MCF 10A (cell line): Measurements from ENCODE around the gene GRID1. TPM values are rescaled to one million over a fixed set of nuclear protein-coding genes. Genes with fewer than 3 reads are reported as not detected.

Experiments
- BruUV-seq: library from RNA; stranded (reverse); fragments of 400-500 nt; replicated peaks from 2 replicates; lab custom pipeline; 2021; lab: Mats Ljungman, UMichigan
- CTCF ChIA-PET: fragments of 300-600 bp; sonication (Branson Sonifier 250); formaldehyde crosslinking; extraction: SDS; loops from one replicate; lab custom pipeline; 2021; ENCODE audit warnings: antibody characterized with exemption, inconsistent platforms; lab: Yijun Ruan, JAX
- POLR2A ChIA-PET: fragments of 300-600, 350-650 bp; sonication (Branson Sonifier 250); formaldehyde crosslinking; extraction: SDS; loops from one replicate; lab custom pipeline; 2020; ENCODE audit warnings: antibody characterized with exemption, inconsistent platforms; lab: Yijun Ruan, JAX
- DNase-seq: peaks from one replicate; pipeline ENCODE4 v3.0.0-alpha.2; 2018; ENCODE audit not compliant: unreplicated experiment
- H3K27ac Mint-ChIP-seq: one replicate; pipeline ENCODE4 v1.8.0; 2022; ENCODE audit warnings: mild to moderate bottlenecking, low read depth, mixed read lengths; ENCODE audit not compliant: unreplicated experiment
- H3K27me3 Mint-ChIP-seq: one replicate; pipeline ENCODE4 v1.8.0; 2022; ENCODE audit warnings: mixed read lengths; ENCODE audit not compliant: insufficient read depth, unreplicated experiment
- H3K36me3 Mint-ChIP-seq: one replicate; pipeline ENCODE4 v1.8.0; 2022; ENCODE audit warnings: mild to moderate bottlenecking, moderate library complexity, mixed read lengths; ENCODE audit not compliant: insufficient read depth, unreplicated experiment
- H3K4me1 Mint-ChIP-seq: one replicate; pipeline ENCODE4 v1.8.0; 2022; ENCODE audit warnings: mixed read lengths; ENCODE audit not compliant: insufficient read depth, unreplicated experiment
- H3K4me3 Mint-ChIP-seq: one replicate; pipeline ENCODE4 v1.8.0; 2022; ENCODE audit warnings: mild to moderate bottlenecking, moderate library complexity, mixed read lengths; ENCODE audit not compliant: unreplicated experiment
- H3K9me3 Mint-ChIP-seq: one replicate; pipeline ENCODE4 v1.8.0; 2022; ENCODE audit warnings: mixed read lengths; ENCODE audit not compliant: unreplicated experiment
- CTCF ChIP-seq: fragments of 200-600 bp; IDR thresholded peaks from one replicate; pipeline ENCODE4 v1.8.0; 2022; ENCODE audit warnings: antibody characterized with exemption, mild to moderate bottlenecking; ENCODE audit not compliant: unreplicated experiment
- intact Hi-C: fragments of 100-400 bp; cut with micrococcal nuclease; formaldehyde crosslinking; loops from 2 replicates; pipeline ENCODE4 v1.14.1; 2022
- total RNA-seq: library from RNA; stranded (reverse); gene quantifications from 2 replicates; pipeline ENCODE4 v1.2.3, GENCODE V29; 2022

Gene GRID1
- total RNA-seq, 1 experiment from 2014 or later, result not detected

- no peak overlapping the region for H3K4me3 Mint-ChIP-seq
- no peak overlapping the region for H3K27ac Mint-ChIP-seq
- ChIA-PET POLR2A (interaction anchor here (0.6 kb wide), 2 partner anchors 20 to 22 kb away, joined by 3 read pairs; no protein-coding TSS in a partner anchor), CTCF (interaction anchor here (0.6 to 1.0 kb wide), 2 partner anchors 17 to 525 kb away, joined by 3 to 4 read pairs; no protein-coding TSS in a partner anchor)
- no peaks in the 10 kb centered on the region for H3K27me3 Mint-ChIP-seq
- no peaks in the 10 kb centered on the region for H3K4me1 Mint-ChIP-seq
- intact Hi-C loops, result no loop called here
- DNase-seq, result peak; percentile 41
- H3K36me3 Mint-ChIP-seq, result peaks cover 6% of the 10 kb centered on the region
- no TSS peak for BruUV-seq
- no peak for TF ChIP-seq CTCF
- peaks cover 13% of the 10 kb centered on the region for H3K9me3 Mint-ChIP-seq
Observed at GRCh38 chr10:85978566-85979358, 387.8 kb downstream of the GRID1 start.

- CTCF ChIA-PET, result no interaction called here
- intact Hi-C loops, result no loop called here
- Mint-ChIP-seq H3K4me3 (no peak overlapping the region), H3K9me3 (peaks cover 10% of the 10 kb centered on the region), H3K27ac (no peak overlapping the region), H3K36me3 (peaks cover 6% of the 10 kb centered on the region), H3K4me1 (no peaks in the 10 kb centered on the region), H3K27me3 (no peaks in the 10 kb centered on the region)
- BruUV-seq, result no TSS peak
- TF ChIP-seq CTCF, result no peak
- no peak for DNase-seq
- POLR2A ChIA-PET, result no interaction called here
Observed at GRCh38 chr10:85977642-85978041, 389.0 kb downstream of the GRID1 start.

GRCh38 chr10:85976267-85976793, 390.3 kb downstream of the GRID1 start:
- peaks cover 6% of the 10 kb centered on the region for H3K36me3 Mint-ChIP-seq
- H3K27ac Mint-ChIP-seq, result no peak overlapping the region
- no peaks in the 10 kb centered on the region for H3K27me3 Mint-ChIP-seq
- no peaks in the 10 kb centered on the region for H3K4me1 Mint-ChIP-seq
- intact Hi-C loops, result no loop called here
- no peak overlapping the region for H3K4me3 Mint-ChIP-seq
- no peak for TF ChIP-seq CTCF
- ChIA-PET CTCF (interaction anchor here (1.1 kb wide), 2 partner anchors 17 to 418 kb away, joined by 3 read pairs; no protein-coding TSS in a partner anchor), POLR2A (interaction anchor here (0.6 kb wide), 1 partner anchor 8 kb away, joined by 3 read pairs; no protein-coding TSS in a partner anchor)
- no peak for DNase-seq
- BruUV-seq, result no TSS peak
- H3K9me3 Mint-ChIP-seq, result peaks cover 7% of the 10 kb centered on the region

GRCh38 chr10:85971494-85971893, 395.1 kb downstream of the GRID1 start:
- Mint-ChIP-seq H3K36me3 (no peaks in the 10 kb centered on the region), H3K9me3 (peaks cover 14% of the 10 kb centered on the region), H3K27ac (no peak overlapping the region), H3K4me1 (no peaks in the 10 kb centered on the region), H3K4me3 (no peak overlapping the region), H3K27me3 (no peaks in the 10 kb centered on the region)
- no peak for TF ChIP-seq CTCF
- ChIA-PET CTCF (interaction anchor here (0.7 kb wide), 1 partner anchor 23 kb away, joined by 3 read pairs; no protein-coding TSS in a partner anchor), POLR2A (interaction anchor here (0.6 kb wide), 1 partner anchor 232 kb away, joined by 3 read pairs; no protein-coding TSS in a partner anchor)
- intact Hi-C loops, result no loop called here
- no peak for DNase-seq
- no TSS peak for BruUV-seq
